Measurements from ENCODE around the gene DYNC1I1. TPM values are rescaled to one million over a fixed set of nuclear protein-coding genes. Genes with fewer than 3 reads are reported as not detected.

Gene DYNC1I1
- polyA plus RNA-seq, 1 donor from 2014 or later, result 28.9 TPM

DNA sequence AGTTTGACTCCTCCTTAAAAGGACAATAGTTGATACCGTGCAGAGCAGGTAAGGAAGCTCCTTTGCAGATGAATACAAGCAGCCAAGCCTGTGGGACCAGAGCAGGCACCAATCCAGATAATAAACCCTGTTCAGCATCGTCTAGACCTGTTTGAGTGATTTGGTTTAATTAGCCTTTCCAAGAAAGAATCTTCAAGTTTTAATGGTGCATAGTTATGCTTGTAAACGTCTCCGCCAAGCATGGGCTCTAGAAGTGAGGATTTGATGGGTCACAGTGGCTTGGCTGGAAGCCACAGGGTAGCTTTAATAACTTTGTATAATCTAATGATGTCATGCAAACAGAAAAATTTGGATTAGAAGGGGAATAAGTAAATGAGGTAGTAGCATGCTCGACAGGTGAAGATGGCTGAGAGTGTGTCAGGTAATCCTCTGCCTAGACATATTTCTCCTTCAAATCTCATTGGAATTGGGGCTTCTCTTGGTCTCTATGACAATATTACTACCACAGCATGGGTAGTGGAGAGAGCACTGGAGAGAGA lies 188.4 kb downstream of the DYNC1I1 start:
- Histone ChIP-seq H4K20me1 (ENCODE audit: insufficient read depth) (no peaks in the 10 kb centered on the region), H3K9me2 (ENCODE audit: insufficient read depth, low read length) (no peaks in the 10 kb centered on the region), H3K27me3 (ENCODE audit: insufficient read depth, low read depth, low read length) (no peaks in the 10 kb centered on the region), H3K36me3 (ENCODE audit: insufficient read depth, low read length) (no peaks in the 10 kb centered on the region), H3K4me2 (ENCODE audit: low read length) (no peak overlapping the region), H3K4me3 (ENCODE audit: low read length) (no peak overlapping the region), H3K79me2 (replicated peaks; ENCODE audit: insufficient read depth, low read length) (no peaks in the 10 kb centered on the region), H3K9me3 (ENCODE audit: low read length) (no peaks in the 10 kb centered on the region), H2AFZ (ENCODE audit: low read depth, low read length) (no peak overlapping the region), H3K27ac (ENCODE audit: low read length) (no peak overlapping the region), H3F3A (ENCODE audit: insufficient read depth, low read length, poor library complexity, severe bottlenecking) (no peaks in the 10 kb centered on the region), H3K9ac (ENCODE audit: low read length) (no peak overlapping the region)
- TF ChIP-seq REST (IDR thresholded peaks at IDR 0.05; ENCODE audit: borderline replicate concordance) (no peak), EP300 (conservative IDR thresholded peaks at IDR 0.05; ENCODE audit: poor library complexity, severe bottlenecking) (no peak), SMC3 (conservative IDR thresholded peaks at IDR 0.05; ENCODE audit: poor library complexity) (no peak), POLR2AphosphoS5 (IDR thresholded peaks at IDR 0.05) (no peak), TAF1 (IDR thresholded peaks at IDR 0.05; ENCODE audit: low read depth) (no peak), EZH2 (IDR thresholded peaks at IDR 0.05; ENCODE audit: borderline replicate concordance, insufficient read depth, low read length, poor library complexity, severe bottlenecking) (no peak), MXI1 (conservative IDR thresholded peaks at IDR 0.05; ENCODE audit: poor library complexity, severe bottlenecking) (no peak), RAD21 (conservative IDR thresholded peaks at IDR 0.05) (no peak)
- TF ChIP-seq, protein P1, sequence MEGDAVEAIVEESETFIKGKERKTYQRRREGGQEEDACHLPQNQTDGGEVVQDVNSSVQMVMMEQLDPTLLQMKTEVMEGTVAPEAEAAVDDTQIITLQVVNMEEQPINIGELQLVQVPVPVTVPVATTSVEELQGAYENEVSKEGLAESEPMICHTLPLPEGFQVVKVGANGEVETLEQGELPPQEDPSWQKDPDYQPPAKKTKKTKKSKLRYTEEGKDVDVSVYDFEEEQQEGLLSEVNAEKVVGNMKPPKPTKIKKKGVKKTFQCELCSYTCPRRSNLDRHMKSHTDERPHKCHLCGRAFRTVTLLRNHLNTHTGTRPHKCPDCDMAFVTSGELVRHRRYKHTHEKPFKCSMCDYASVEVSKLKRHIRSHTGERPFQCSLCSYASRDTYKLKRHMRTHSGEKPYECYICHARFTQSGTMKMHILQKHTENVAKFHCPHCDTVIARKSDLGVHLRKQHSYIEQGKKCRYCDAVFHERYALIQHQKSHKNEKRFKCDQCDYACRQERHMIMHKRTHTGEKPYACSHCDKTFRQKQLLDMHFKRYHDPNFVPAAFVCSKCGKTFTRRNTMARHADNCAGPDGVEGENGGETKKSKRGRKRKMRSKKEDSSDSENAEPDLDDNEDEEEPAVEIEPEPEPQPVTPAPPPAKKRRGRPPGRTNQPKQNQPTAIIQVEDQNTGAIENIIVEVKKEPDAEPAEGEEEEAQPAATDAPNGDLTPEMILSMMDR (IDR thresholded peaks at IDR 0.05; ENCODE audit: poor library complexity, severe bottlenecking), result no peak

- H3K9me2 ChIP-seq (ENCODE audit: insufficient read depth, low read length), result no peaks in the 10 kb centered on the region
- H3K9me3 ChIP-seq (ENCODE audit: low read length), result no peaks in the 10 kb centered on the region
- no peaks in the 10 kb centered on the region for H4K20me1 ChIP-seq (ENCODE audit: insufficient read depth)
- no peaks in the 10 kb centered on the region for H3K36me3 ChIP-seq (ENCODE audit: insufficient read depth, low read length)
- H3K27me3 ChIP-seq (ENCODE audit: insufficient read depth, low read depth, low read length), result no peaks in the 10 kb centered on the region
- no peaks in the 10 kb centered on the region for H3K79me2 ChIP-seq (replicated peaks; ENCODE audit: insufficient read depth, low read length)
- no peak overlapping the region for H3K4me2 ChIP-seq (ENCODE audit: low read length)
- H3F3A ChIP-seq (ENCODE audit: insufficient read depth, low read length, poor library complexity, severe bottlenecking), result no peaks in the 10 kb centered on the region
- no peak overlapping the region for H2AFZ ChIP-seq (ENCODE audit: low read depth, low read length)
- no peak overlapping the region for H3K27ac ChIP-seq (ENCODE audit: low read length)
- TF ChIP-seq EP300 (conservative IDR thresholded peaks at IDR 0.05; ENCODE audit: poor library complexity, severe bottlenecking) (no peak), MXI1 (conservative IDR thresholded peaks at IDR 0.05; ENCODE audit: poor library complexity, severe bottlenecking) (no peak), SMC3 (conservative IDR thresholded peaks at IDR 0.05; ENCODE audit: poor library complexity) (no peak), TAF1 (IDR thresholded peaks at IDR 0.05; ENCODE audit: low read depth) (no peak)
- TF ChIP-seq, protein P1 (IDR thresholded peaks at IDR 0.05; ENCODE audit: poor library complexity, severe bottlenecking), result no peak
- H3K9ac ChIP-seq (ENCODE audit: low read length), result no peak overlapping the region
- H3K4me3 ChIP-seq (ENCODE audit: low read length), result no peak overlapping the region
Measured at GRCh38 chr7:95963446-95963990, 191.2 kb downstream of the DYNC1I1 start.

Measured in neural cell (in vitro differentiated cells).